CD14-positive monocyte (primary cell): ENCODE measurements around the gene DYDC2. TPM values are rescaled to one million over a fixed set of nuclear protein-coding genes. Genes with fewer than 3 reads are reported as not detected.

Source experiments
- DNase-seq, 3 donors: peaks; one replicate each; pipeline ENCODE4 v3.0.0-alpha.2; 2011 to 2022
- H2AFZ ChIP-seq: 2 replicates; pipeline ENCODE4 v1.6.0; 2012; ENCODE audit warnings: mild to moderate bottlenecking, low read depth, low read length, inconsistent platforms; ENCODE audit not compliant: insufficient read depth, poor library complexity, severe bottlenecking
- H3K27ac ChIP-seq, 2 donors: 1 replicate in 1 of 2; 2 replicates in 1 of 2; pipeline ENCODE4 v1.5.1; 2012 to 2013; ENCODE audit warnings: low read length in 2 of 2, control low read depth in 1 of 2, inconsistent platforms in 1 of 2, low read depth in 1 of 2, mild to moderate bottlenecking in 1 of 2
- H3K27me3 ChIP-seq, 2 donors: one replicate each; pipeline versions ENCODE4 v1.6.0 to v1.6.1; 2011 to 2013; ENCODE audit warnings: low read length in 2 of 2; ENCODE audit not compliant: control insufficient read depth in 2 of 2, insufficient read depth in 2 of 2
- H3K36me3 ChIP-seq, 2 donors: replicated peaks in 1 of 2; 1 replicate in 1 of 2; 2 replicates in 1 of 2; pipeline versions ENCODE4 v1.5.1 to v1.6.1; 2012 to 2013; ENCODE audit warnings: low read length in 2 of 2, control low read depth in 1 of 2, inconsistent platforms in 1 of 2, mild to moderate bottlenecking in 1 of 2; ENCODE audit not compliant: insufficient read depth in 2 of 2, control insufficient read depth in 1 of 2
- H3K4me1 ChIP-seq, 2 donors: 1 replicate in 1 of 2; 2 replicates in 1 of 2; pipeline versions ENCODE4 v1.5.1 to v1.6.1; 2012 to 2013; ENCODE audit warnings: low read length in 2 of 2, control low read depth in 1 of 2, inconsistent platforms in 1 of 2, mild to moderate bottlenecking in 1 of 2, moderate library complexity in 1 of 2; ENCODE audit not compliant: insufficient read depth in 2 of 2, control insufficient read depth in 1 of 2
- H3K4me2 ChIP-seq: replicated peaks from 2 replicates; pipeline ENCODE3; 2012; ENCODE audit warnings: low read length, moderate library complexity, mild to moderate bottlenecking; ENCODE audit not compliant: poor library complexity, severe bottlenecking; ENCODE audit errors: extremely low read depth
- H3K4me3 ChIP-seq, 3 experiments: fragments of 200-600 bp in 1 of 3; sonication (generic) in 1 of 3; replicated peaks in 1 of 3; 1 replicate in 2 of 3; 2 replicates in 1 of 3; pipeline ENCODE4 v1.5.1; 2011 to 2013; ENCODE audit warnings: low read length in 3 of 3, mild to moderate bottlenecking in 3 of 3, control low read depth in 2 of 3, low read depth in 2 of 3, inconsistent platforms in 1 of 3, moderate library complexity in 1 of 3
- H3K79me2 ChIP-seq: 2 replicates; pipeline ENCODE4 v1.6.0; 2012; ENCODE audit warnings: mild to moderate bottlenecking, control low read depth, inconsistent platforms, low read length, moderate library complexity; ENCODE audit not compliant: insufficient read depth
- H3K9ac ChIP-seq: 2 replicates; pipeline ENCODE4 v1.6.0; 2017; ENCODE audit warnings: low read length, mild to moderate bottlenecking; ENCODE audit not compliant: insufficient read depth, poor library complexity, severe bottlenecking
- H3K9me3 ChIP-seq, 2 donors: replicated peaks in 1 of 2; 1 replicate in 1 of 2; 2 replicates in 1 of 2; pipeline versions ENCODE4 v1.5.1 to v1.6.1; 2012 to 2013; ENCODE audit warnings: low read length in 2 of 2, control low read depth in 1 of 2; ENCODE audit not compliant: control insufficient read depth in 1 of 2, insufficient read depth in 1 of 2
- H4K20me1 ChIP-seq: 2 replicates; pipeline ENCODE4 v1.6.0; 2012; ENCODE audit warnings: mild to moderate bottlenecking, low read length, control low read depth, moderate library complexity; ENCODE audit not compliant: insufficient read depth
- H3K27ac Mint-ChIP-seq, 7 donors: one replicate each; pipeline ENCODE4 v1.8.0; 2020; ENCODE audit warnings: mild to moderate bottlenecking in 7 of 7, mixed read lengths in 7 of 7, moderate library complexity in 6 of 7, inconsistent platforms in 2 of 7
- H3K27me3 Mint-ChIP-seq, 3 donors: one replicate each; pipeline ENCODE4 v1.8.0; 2021 to 2022; ENCODE audit warnings: low read depth in 3 of 3, mild to moderate bottlenecking in 3 of 3, mixed read lengths in 3 of 3, moderate library complexity in 3 of 3, inconsistent platforms in 1 of 3
- H3K36me3 Mint-ChIP-seq, 2 donors: one replicate each; pipeline ENCODE4 v1.8.0; 2020; ENCODE audit warnings: mixed read lengths in 2 of 2, inconsistent platforms in 1 of 2, mild to moderate bottlenecking in 1 of 2
- H3K4me1 Mint-ChIP-seq: one replicate; pipeline ENCODE4 v1.8.0; 2020; ENCODE audit warnings: mild to moderate bottlenecking, mixed read lengths
- H3K4me3 Mint-ChIP-seq, 2 donors: one replicate each; pipeline ENCODE4 v1.8.0; 2020; ENCODE audit warnings: mild to moderate bottlenecking in 2 of 2, mixed read lengths in 2 of 2, moderate library complexity in 1 of 2
- H3K9me3 Mint-ChIP-seq, 7 donors: one replicate each; pipeline ENCODE4 v1.8.0; 2020 to 2022; ENCODE audit warnings: mixed read lengths in 7 of 7, mild to moderate bottlenecking in 6 of 7, moderate library complexity in 6 of 7, inconsistent platforms in 2 of 7
- CTCF ChIP-seq: fragments of 200-600 bp; IDR thresholded peaks from one replicate; pipeline ENCODE4 v1.8.0; 2022; ENCODE audit warnings: antibody characterized with exemption, mild to moderate bottlenecking
- WGBS: methylation state at CpG from one replicate; pipeline ENCODE4 v1.1.5; 2013; ENCODE audit warnings: missing lambda C conversion rate; ENCODE audit not compliant: insufficient coverage; 5-methylcytosine and 5-hydroxymethylcytosine counted together
- intact Hi-C, 2 donors: fragments of 100-400 bp; cut with micrococcal nuclease; formaldehyde crosslinking; loops; one replicate each; pipeline versions ENCODE4 v1.15.0 to v1.15.1; 2023
- polyA plus RNA-seq, 3 donors: library from polyadenylated mRNA; depleted of rRNA in 1 of 3; unstranded in 2 of 3; stranded (reverse) in 1 of 3; fragments of 300-500 nt in 2 of 3; fragments of >200 nt in 1 of 3; fragmentation: Illumina TruSeq in 2 of 3; gene quantifications; 1 replicate in 2 of 3; 2 replicates in 1 of 3; pipeline ENCODE4 v1.2.3, GENCODE V29; 2012 to 2021

DYDC2 gene
- polyA plus RNA-seq, 3 donors = not detected

- H3K27ac Mint-ChIP-seq = no peak overlapping the region
- no peaks in the 10 kb centered on the region for H3K36me3 ChIP-seq
- intact Hi-C loops = no loop called here
- H3K36me3 Mint-ChIP-seq = no peaks in the 10 kb centered on the region
- no peak overlapping the region for H2AFZ ChIP-seq
- WGBS = no CpG with 5 or more reads among the region's 2 CpGs
- H3K9ac ChIP-seq = no peak overlapping the region
- H4K20me1 ChIP-seq = no peaks in the 10 kb centered on the region
- H3K79me2 ChIP-seq = no peaks in the 10 kb centered on the region
- no peak overlapping the region for H3K4me2 ChIP-seq
- H3K27me3 Mint-ChIP-seq = peaks cover 0 to 6% (median 4%) of the 10 kb centered on the region in 3 donors
- H3K27me3 ChIP-seq = no peaks in the 10 kb centered on the region
- H3K9me3 ChIP-seq = no peaks in the 10 kb centered on the region
- no peak overlapping the region for H3K4me3 Mint-ChIP-seq
- peaks cover 9% of the 10 kb centered on the region for H3K4me1 Mint-ChIP-seq
- H3K4me1 ChIP-seq = no peaks in the 10 kb centered on the region
- H3K27ac ChIP-seq = no peak overlapping the region
- no peak overlapping the region for H3K4me3 ChIP-seq
- TF ChIP-seq CTCF = no peak
- no peak for DNase-seq
- H3K9me3 Mint-ChIP-seq = peaks cover 0 to 2% (median 0%) of the 10 kb centered on the region in 7 donors
Measured at GRCh38 chr10:80319318-80319717, 37.3 kb upstream of the DYDC2 start.

DNA sequence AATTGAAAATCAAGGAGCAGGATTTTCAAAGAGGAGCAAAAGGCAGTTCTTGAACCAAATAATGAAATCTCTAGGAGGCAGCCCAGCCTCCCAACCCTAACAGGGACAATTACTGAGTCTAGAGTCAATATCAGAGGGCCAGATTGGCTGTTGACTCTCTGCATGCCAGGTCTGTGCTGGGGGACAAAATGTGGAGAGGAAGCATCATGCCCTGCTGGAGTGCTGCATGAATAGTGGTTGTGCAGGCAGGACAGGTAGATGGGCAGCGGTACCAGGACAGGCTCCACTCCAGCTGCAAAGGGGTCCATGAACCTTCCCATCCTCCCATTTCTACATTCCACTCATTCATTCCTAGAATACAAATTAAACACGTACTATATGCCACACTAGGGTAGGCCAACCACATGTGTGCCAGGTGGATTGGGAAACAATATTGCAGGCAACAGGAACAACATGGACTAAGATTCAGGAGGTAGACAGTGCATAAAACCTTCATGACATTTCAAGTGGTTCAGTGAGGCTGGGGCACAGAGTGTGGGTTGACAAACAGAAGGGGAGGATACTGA, 36.8 kb upstream of the DYDC2 start:
- H3K79me2 ChIP-seq = no peaks in the 10 kb centered on the region
- no peak overlapping the region for H3K4me3 Mint-ChIP-seq
- no peaks in the 10 kb centered on the region for H3K4me1 ChIP-seq
- no peak overlapping the region for H3K4me3 ChIP-seq
- no CpG with 5 or more reads among the region's 2 CpGs for WGBS
- H3K9me3 ChIP-seq = no peaks in the 10 kb centered on the region
- H3K27me3 Mint-ChIP-seq = peaks cover 0 to 6% (median 4%) of the 10 kb centered on the region in 3 donors
- intact Hi-C loops = no loop called here
- no peak overlapping the region for H3K4me2 ChIP-seq
- TF ChIP-seq CTCF = no peak
- H3K9me3 Mint-ChIP-seq = peaks cover 0 to 2% (median 0%) of the 10 kb centered on the region in 7 donors
- H3K27ac Mint-ChIP-seq = no peak overlapping the region
- H4K20me1 ChIP-seq = no peaks in the 10 kb centered on the region
- DNase-seq = no peak
- H3K27me3 ChIP-seq = no peaks in the 10 kb centered on the region
- H3K36me3 Mint-ChIP-seq = no peaks in the 10 kb centered on the region
- H3K4me1 Mint-ChIP-seq = peaks cover 9% of the 10 kb centered on the region
- H3K36me3 ChIP-seq = no peaks in the 10 kb centered on the region
- H3K27ac ChIP-seq = no peak overlapping the region
- H3K9ac ChIP-seq = no peak overlapping the region
- no peak overlapping the region for H2AFZ ChIP-seq
